GM19468 (cell line): ENCODE data around the gene EPS8L1.
"Not testable (repeated sequence)": the region's sequence is repeated elsewhere in the genome, so short reads cannot be mapped to it uniquely, and the experiment has no call there.

Experiments
- ATAC-seq: cut with Tn5 transposase; IDR thresholded peaks from one replicate; pipeline ENCODE4 v1.9.1; 2021; ENCODE audit warnings: mild to moderate bottlenecking, moderate library complexity, moderate number of reproducible peaks; ENCODE audit not compliant: unreplicated experiment; ENCODE audit errors: extremely low read depth

Gene EPS8L1

DNA sequence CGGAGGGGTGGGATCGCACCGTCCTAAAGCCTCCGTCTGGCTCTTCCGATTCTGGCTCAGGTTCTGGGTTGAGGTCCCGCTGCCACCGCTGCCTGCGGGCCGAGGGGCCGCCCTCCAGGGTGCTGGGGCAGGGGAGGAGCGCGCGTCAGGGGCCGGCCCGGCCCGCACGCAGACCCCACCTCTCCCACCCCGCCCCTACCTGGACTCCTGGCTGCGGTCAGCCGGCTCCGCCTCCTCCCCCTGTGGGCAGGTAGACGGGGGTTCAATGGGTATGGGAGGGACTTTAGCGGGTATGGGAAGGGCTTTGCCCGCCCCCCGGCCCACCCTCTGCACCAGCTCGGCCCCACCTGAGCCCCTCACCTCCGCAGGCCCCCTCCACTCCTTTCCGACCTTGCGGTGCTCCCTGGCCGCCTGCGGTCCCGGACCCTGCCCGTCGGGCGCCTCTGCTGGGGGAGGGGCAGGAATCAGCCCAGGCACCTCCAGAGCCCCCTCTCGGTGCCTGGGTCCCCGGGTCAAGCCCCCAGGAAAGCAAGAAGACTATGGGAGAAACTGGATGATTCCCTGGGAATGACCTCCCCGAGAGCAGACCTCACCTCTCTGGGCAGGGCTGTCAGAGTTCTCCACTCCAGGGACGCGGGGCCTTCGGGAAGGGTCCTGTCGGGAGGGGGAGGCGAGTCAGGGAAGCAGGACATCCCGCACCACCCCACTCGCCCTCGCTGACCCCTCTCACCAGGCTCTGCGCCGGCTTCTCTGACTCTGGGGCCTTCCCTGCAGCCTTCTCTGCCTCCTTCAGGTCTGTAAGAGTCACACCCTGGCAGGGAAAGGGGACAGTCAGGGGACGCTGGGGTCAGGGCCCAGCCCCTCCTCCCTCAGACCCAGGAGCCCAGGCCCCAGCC lies 17.0 kb downstream of the EPS8L1 start:
- ATAC-seq = no peak

DNA sequence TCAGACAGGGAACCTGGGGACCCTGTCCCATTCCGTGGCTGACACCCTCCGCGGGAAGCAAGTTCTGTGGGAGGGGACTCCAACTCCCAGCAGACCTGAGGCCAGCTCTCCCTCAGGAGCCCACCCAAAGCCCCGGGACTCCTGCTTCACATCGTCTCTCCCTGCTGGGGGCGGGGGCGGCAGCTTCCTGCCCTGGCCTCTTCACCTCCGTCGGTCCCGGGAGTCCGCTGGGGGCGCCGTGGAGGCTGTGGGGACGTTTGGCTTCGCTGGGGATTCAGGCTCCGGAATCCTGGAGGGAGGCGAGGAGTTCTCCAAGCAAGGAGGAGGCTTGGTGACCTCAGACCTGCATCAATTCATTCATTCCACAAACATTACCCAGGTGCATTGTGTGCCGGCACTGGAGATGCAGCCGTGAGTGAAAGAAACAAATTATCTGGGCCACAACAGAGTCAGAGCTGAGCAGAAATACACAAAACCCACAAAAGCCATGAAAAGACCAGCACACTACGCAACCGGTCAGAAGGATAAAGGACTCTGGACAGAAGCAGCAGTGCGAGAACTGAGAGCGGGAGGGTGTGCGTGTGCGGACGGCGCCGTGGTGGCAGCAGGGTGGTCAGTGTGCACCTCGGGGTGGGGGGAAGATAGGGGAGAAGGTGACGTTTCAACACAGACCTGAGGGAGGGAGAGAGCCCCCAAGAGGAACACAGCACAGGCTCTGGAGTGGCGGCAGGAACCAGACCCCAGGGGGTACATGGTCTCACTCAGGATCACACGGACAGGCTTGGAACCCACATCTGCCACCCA lies 19.0 kb downstream of the EPS8L1 start:
- no peak for ATAC-seq

DNA sequence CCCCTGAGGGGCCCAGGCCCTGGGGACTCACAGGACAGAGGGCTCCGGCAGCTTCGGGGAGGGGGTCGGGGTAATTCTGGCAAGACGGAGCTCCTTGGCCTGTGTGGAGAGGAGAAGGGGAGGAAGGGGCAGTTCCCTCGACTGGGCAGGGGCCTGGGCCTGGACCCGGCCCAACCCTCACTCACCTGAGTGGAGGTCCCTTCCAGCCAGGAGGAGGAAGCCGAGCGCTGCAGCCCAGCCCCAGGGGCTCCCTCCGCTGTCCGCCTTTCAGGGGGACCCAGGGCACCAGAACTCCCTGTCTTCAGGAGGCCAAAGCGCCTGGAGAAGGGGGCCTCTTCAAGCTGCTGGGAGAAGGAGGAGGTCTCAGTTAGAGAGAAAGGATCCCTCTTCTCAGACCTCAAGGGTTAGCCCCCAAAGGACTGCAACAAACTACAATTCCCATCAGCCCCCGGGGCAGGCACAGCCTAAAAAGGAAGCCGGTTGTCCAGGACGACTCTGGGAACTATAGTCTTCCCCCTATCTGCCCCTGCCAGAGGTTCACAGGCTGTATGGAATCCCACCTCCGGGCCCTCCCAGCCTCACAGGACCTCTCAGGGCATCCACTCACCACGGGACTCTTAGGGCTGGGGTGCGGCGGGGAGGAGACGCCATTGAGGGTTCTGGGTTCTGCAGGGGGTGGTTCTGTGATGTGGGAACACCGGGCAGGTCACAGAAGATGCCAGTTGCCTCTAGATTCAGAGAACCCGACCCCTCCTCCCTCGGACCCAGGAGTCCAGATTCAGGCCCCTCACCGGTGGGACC lies 19.8 kb downstream of the EPS8L1 start:
- no peak for ATAC-seq

DNA sequence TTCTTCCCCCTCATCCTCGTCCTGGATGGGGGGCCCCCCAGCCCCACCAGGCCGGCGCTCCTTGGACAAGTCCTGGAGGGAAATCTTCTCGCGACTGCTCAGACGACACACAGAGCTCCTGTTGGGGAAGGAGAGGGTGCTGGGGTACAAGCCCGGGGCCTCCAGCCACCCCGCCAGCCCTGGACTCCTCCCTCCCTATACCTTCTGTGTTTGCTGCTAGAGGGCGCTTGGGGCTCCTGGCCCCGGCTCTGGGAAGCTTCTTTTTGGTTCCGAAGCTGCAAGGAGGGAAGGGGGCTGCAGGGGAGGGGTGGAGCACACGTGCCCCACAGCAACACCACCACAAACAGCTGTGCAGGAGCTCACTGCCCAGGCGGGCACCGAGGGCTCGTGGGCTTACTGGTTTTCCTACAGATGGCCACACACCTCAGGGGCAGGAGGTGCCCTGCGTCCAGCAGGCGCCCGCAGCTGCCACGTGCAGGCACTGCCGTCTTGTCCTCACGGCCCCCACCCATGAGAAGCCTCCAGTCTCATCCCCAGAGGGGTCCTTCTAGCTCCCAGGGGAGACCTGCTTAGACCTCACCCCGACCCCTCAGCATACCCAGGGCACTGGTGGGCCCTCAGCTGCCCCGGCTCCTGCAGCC lies 20.5 kb downstream of the EPS8L1 start:
- no peak for ATAC-seq

DNA sequence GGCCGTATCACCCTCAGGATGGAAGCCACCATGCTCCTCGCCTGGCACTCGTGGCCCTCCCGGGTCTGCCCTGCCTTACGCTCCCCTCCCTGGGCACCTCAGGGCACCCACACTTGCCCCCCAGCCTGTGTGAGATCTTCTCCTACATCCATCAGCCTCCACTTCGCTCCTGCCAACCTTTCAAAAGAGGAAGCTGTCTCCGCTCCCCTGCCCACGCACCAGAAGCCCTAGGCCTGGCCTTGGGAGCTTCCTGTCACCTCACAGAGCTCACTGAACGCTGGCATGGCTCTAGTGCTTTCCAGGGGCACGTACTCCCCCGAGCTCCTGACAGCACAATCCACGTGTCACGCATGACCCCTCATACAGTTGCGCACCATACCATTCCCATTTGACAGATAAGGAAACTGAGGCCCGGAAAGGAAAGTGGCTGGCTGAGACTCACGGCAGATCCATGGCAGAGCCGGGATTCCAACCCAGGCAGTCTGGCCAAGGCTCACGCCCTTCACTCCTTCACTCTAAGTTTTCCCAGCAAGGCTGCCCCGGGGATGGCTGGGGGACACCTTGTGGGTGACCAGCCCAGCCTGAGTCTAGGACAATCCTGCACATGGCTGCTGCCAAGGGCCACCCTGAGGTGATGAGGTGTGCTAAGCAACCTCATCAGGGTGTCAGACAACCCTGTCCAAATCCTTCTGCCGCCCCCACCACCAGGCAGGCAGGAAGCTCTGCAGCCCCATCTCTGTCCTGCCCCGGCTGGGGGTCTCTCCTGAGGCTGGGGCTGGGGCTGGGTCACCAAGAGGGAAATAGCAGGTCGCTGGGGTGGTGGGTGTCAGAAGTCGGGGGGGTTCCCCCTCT lies 22.4 kb downstream of the EPS8L1 start:
- no peak for ATAC-seq

DNA sequence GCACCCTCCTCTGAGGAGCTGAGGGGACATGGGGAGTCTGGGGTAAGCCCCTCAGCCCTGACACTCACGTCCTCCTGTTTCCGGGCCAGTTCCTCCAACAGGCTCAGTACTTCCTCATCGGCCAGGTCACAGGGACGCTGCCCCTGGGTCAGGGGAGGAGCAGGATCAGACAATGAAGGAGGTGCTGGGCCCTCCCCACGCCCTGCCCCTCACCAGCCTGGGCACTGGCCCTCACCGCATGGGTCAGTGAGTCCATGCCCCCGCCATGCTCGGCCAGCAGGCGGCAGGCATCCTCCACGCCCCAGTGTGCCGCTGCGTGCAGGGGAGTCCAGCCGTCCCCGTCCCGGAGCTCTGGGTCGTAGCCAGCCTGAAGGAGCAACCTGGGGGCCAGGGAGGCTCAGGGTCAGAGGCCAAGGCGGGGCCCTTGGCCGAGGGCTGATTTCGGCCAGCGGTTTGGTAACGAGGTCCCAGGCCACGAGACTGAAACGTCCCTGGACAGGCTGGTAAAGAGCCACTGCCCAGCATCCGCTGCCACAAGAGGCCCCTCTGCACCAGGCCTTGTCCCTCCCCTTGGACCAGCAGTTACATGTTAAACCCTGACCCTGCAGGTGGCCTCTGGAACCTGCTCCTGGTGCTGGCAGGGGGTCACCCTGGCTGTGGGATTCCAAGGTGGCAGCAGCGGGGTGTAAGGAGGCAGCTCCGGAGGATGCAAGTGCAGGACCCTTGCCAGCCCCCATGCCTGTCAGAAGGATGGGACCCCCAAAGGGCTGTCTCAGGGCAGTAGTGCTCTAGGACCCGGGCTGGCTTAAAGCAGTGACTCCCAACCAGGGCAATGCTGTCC lies 23.3 kb downstream of the EPS8L1 start:
- no peak for ATAC-seq

DNA sequence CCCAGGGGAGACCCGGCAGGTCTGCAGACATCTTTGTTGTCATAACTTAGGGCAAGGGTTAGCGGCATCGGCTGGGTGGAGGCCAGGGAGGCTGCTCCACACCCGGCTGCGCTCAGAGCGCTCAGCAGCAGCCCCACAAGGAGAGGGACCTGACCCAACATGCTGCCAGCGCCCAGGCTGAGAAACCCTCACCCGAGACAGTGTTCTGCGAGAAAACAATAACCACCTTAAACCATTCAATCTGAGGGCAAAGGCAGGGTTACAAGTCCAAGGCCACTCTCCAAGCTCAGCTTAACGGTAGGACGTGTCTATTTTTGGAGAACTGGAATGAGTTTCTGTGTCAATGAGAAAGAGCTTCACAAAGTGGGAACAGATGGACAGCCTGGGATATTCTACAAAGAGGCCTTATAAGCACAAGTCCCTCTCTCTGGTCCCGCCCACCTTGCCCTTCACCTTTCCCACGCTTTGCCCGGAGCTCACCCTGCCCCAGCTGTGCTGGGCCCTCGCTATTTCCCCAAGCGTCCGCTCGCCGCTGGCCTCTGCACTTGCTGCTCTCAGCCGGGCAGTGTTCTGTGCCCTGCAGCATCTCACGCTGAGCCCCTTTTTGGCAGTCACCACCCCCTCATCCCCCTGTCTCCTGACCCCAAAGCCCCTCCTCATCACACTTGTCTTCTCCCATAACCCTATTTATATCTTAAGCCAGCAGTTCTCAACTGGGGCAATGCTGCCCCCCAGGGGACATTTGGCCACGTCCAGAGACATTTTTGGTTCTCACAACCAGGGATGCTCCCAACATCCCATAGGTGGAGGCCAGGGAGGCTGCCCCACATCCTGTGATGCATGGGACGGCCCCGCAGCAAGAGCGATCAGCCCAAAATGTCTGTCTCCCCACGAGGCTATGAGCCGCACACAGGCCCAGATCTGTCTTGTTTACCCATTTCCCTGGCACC lies 24.2 kb downstream of the EPS8L1 start:
- ATAC-seq = no peak

DNA sequence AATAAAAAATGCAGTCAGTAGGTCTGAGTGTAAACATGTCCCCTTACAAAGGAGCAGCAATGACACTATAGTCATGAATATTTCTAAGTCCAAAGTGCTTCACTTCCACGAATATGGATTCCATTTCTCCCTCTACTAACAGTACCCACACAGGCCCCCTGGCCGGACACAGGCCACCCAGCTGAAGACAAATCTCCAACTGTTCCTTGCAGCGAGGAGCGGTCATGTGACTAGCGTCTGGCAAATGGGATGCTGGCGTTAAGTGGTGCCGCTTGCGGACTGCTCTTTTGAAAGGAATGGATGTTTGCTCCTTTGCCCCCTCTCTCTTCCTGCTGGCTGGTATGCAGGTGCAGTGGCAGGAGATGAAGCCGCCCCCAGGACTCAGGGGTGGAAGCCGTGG lies 25.6 kb downstream of the EPS8L1 start:
- no peak for ATAC-seq

DNA sequence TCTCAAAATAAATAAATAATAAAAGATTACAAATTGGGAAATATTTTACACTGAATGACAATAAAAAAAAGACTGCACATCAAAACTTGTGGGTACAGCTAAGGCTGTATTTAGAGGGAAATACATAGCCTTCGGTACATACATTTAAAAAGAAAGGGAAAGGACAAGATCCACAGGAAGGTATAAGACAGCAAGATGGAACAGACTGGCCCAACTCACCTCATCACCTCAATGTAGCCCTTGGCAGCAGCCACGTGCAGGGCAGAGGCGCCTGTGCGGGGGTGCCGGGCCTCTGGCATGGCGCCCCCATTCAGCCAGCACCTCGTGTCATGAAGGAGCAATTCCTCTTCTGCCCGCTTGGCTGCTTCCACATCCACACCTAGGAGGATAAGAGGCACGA lies 27.5 kb downstream of the EPS8L1 start:
- no peak for ATAC-seq

DNA sequence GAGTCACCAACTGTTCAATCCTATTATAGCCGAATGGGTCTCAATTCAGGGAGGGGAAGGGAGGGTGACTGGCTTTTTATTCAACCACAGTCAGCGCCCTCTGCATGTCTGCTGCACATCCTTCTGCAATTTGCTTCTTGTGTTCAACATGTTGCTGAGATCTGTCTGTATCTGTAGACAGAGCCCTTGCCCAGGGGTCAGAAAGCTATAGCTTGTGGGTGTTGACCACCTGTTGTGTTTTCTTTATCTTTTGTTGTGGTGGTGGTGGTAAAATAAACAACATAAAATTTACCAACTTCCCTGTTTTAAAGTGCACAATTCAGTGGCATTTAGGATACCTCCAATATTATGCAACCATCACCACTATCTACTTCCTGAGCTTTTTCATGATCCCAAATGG lies 29.6 kb downstream of the EPS8L1 start:
- no peak for ATAC-seq

DNA sequence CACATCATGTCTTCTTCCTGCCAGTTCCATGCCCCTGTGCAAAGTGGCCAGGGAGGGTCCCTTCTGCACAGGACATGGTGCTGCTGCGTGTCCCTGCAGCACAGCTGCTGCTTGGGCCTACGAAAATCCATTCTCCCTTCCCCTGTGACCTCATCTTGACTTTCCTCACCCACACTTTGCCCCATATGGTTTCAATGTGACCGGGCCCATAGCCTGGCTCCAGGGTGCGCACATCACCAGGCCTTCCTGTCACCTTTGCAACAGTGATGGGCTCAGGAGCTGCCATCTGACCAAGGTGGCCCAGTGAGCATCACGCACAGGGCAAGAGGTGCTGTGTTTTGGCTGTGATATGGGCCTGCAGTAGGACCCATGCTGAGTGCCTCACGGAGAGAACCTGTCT lies 30.9 kb downstream of the EPS8L1 start:
- no peak for ATAC-seq

DNA sequence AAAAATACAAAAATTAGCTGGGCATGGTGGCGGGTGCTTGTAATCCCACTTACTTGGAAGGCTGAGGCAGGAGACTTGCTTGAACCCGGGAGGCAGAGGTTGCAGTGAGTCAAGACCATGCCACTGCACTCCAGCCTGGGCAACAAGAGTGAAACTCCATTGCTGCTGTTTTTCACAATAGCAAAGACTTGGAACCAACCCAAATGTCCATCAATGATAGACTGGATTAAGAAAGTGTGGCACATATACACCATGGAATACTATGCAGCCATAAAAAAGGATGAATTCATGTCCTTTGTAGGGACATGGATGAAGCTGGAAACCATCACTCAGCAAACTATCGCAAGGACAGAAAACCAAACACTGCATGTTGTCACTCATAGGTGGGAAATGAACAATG lies 31.6 kb downstream of the EPS8L1 start:
- not testable (repeated sequence) for ATAC-seq

DNA sequence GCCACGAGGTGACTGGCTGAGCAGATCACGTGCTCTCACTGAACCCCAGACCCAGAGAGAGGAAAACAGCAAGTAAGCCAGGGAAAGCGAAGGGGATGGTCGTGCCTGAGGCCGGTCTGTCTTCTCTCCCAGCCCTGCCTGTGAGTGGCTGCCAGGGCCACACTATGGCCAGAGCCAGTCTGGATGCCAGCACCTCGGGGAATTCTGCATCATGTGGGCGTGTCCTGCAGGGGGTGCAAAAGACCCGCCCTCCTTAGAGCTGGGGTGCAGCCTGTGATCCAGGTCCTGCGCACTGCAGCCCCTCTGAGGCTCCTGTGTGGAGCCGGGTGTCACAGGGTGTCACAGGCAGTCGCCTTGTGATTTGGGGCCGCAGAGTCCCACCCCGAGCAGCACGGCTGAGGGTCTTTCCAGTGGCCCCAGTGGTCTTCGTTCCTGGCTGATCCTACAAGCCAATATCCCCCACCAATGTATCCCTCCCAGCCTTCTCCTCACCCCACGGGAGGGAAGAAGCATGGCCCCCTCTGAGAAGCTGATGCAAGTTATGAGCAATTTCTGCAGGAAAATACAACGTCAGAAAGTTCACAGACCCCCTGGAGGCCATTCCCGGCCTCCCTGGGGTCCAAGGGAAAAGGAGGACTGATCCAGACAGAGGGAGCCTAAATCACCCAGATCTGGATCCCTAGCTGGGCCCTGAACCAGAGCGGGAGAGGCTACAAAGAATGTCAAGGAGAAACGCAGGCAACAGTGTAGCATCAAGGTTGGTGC lies 34.0 kb downstream of the EPS8L1 start:
- ATAC-seq = no peak

DNA sequence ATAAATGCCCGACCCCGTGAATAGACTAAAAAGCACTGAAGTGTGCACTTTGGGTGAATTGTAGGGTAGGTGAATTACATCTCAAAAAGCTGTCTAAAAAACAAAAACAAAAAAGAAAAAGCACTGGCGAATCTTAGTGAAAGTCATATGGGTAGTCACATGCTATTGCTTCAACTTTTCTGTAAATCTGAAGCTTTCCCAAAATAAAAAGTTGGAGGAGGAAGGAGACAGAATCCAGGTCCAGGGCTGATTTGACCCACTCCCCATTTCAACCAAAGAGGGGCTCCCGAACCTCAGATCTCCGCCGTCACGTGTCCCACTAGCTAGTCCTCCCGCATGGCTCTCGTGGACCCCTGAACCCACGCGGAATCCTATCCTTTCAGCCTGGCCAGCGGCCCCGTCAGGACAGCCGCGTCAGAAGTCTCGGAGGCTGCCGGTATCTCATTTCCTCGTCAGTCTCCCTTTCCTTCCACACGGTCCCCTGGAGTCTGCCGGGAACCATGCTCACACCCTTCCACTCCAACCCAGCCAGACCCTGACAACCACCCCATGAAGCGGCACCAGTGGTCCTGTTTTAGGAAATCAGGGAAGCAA lies 35.7 kb downstream of the EPS8L1 start:
- no peak for ATAC-seq

DNA sequence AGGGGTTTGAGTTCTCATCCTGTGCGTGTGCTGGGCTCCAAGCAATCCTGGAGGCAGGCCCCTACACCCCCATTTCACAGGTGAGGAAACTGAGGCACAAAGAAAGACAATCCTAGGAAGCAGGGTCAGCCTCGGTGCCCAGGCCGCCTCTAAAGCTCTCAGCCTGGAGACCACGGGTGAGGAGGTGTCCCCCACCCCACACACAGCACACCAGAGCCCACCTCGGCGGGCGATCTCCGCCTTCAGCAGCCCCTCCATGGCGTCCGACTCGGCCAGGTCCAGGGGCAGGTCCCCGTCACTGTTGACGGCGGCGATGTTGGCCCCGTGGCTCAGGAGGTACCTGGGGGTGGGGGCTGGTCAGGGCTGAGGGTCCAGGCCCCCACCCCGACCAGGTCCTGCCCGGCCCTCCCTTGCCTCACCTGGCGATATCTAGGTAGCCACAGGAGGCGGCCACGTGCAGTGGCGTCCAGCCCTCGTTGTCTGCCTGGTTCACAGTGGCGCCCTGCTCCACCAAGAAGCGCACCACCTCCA lies 36.6 kb downstream of the EPS8L1 start:
- ATAC-seq = no peak
